GM23338 (cell line): ENCODE data around the gene FBXW4. TPM values are rescaled to one million over a fixed set of nuclear protein-coding genes. Genes with fewer than 3 reads are reported as not detected.

Source experiments
- ATAC-seq: fragments of 200-7000 bp; cut with Tn5 transposase; 3 replicates; pipeline ENCODE4 v1.9.1; 2020
- DNase-seq: peaks from one replicate; pipeline ENCODE4 v3.0.0-alpha.2; 2015; ENCODE audit warnings: low spot score
- H2AFZ ChIP-seq: fragments of 200-600 bp; sonication (generic); 2 replicates; pipeline ENCODE4 v1.8.0; 2016; ENCODE audit warnings: antibody characterized with exemption, mild to moderate bottlenecking, moderate library complexity
- H3F3A ChIP-seq: fragments of 200-600 bp; sonication (generic); replicated peaks from 2 replicates; pipeline ENCODE4 v1.8.0; 2017; ENCODE audit warnings: antibody characterized with exemption, mixed run types, low read depth
- H3K27ac ChIP-seq: fragments of 200-600 bp; sonication (generic); 2 replicates; pipeline ENCODE4 v1.6.1; 2016; ENCODE audit warnings: low read depth
- H3K27me3 ChIP-seq: fragments of 200-600 bp; sonication (generic); 2 replicates; pipeline ENCODE4 v1.8.0; 2016; ENCODE audit warnings: mild to moderate bottlenecking, mixed run types, moderate library complexity; ENCODE audit not compliant: insufficient read depth
- H3K36me3 ChIP-seq: fragments of 200-600 bp; sonication (generic); 2 replicates; pipeline ENCODE4 v1.8.0; 2016; ENCODE audit warnings: mild to moderate bottlenecking; ENCODE audit not compliant: insufficient read depth
- H3K4me1 ChIP-seq: fragments of 200-600 bp; sonication (generic); 2 replicates; pipeline ENCODE4 v1.8.0; 2016; ENCODE audit warnings: mild to moderate bottlenecking, moderate library complexity; ENCODE audit not compliant: insufficient read depth
- H3K4me2 ChIP-seq: fragments of 200-600 bp; sonication (generic); 2 replicates; pipeline ENCODE4 v1.7.1; 2017; ENCODE audit warnings: mixed run types
- H3K4me3 ChIP-seq: fragments of 200-600 bp; sonication (generic); 2 replicates; pipeline ENCODE4 v1.6.1; 2016; ENCODE audit warnings: mixed run types
- H3K79me2 ChIP-seq: fragments of 200-600 bp; sonication (generic); replicated peaks from 2 replicates; pipeline ENCODE4 v1.8.0; 2017; ENCODE audit warnings: mild to moderate bottlenecking; ENCODE audit not compliant: insufficient read depth
- H3K9me2 ChIP-seq: fragments of 200-600 bp; sonication (generic); 2 replicates; pipeline ENCODE4 v1.8.0; 2017; ENCODE audit not compliant: insufficient read depth
- H4K20me1 ChIP-seq: fragments of 200-600 bp; sonication (generic); replicated peaks from 2 replicates; pipeline ENCODE4 v1.8.0; 2017; ENCODE audit warnings: mild to moderate bottlenecking; ENCODE audit not compliant: insufficient read depth
- H3K27ac Mint-ChIP-seq: 2 replicates; pipeline ENCODE4 v1.8.0; 2020; ENCODE audit warnings: inconsistent platforms, mild to moderate bottlenecking, moderate library complexity, mixed read lengths
- H3K27me3 Mint-ChIP-seq: 3 replicates; pipeline ENCODE4 v1.8.0; 2022; ENCODE audit warnings: low read depth, mild to moderate bottlenecking, moderate library complexity, mixed read lengths, inconsistent platforms; ENCODE audit not compliant: insufficient read depth, poor library complexity
- H3K36me3 Mint-ChIP-seq: 3 replicates; pipeline ENCODE4 v1.8.0; 2021; ENCODE audit warnings: low read depth, mild to moderate bottlenecking, inconsistent platforms, moderate library complexity, mixed read lengths
- H3K4me1 Mint-ChIP-seq: 3 replicates; pipeline ENCODE4 v1.8.0; 2020; ENCODE audit warnings: mild to moderate bottlenecking, inconsistent platforms, mixed read lengths
- H3K4me3 Mint-ChIP-seq: 3 replicates; pipeline ENCODE4 v1.8.0; 2021; ENCODE audit warnings: moderate library complexity, mild to moderate bottlenecking, inconsistent platforms, mixed read lengths
- H3K9me3 Mint-ChIP-seq: 3 replicates; pipeline ENCODE4 v1.8.0; 2020; ENCODE audit warnings: moderate library complexity, mild to moderate bottlenecking, inconsistent platforms, mixed read lengths
- CREB1 ChIP-seq: fragments of 250-450 bp; sonication (Bioruptor Pico); IDR thresholded peaks from 2 replicates; pipeline ENCODE4 v1.5.0; 2020; ENCODE audit warnings: low read depth, mild to moderate bottlenecking, moderate library complexity
- CTCF ChIP-seq, 2 experiments: fragments of 200-600 bp in 1 of 2; sonication (generic) in 1 of 2; conservative IDR thresholded peaks; 2 replicates each; pipeline versions ENCODE4 v1.5.1 to v1.6.1; 2016 to 2017; ENCODE audit warnings: antibody characterized with exemption in 2 of 2, low read depth in 2 of 2, mild to moderate bottlenecking in 2 of 2, moderate library complexity in 1 of 2
- ETS1 ChIP-seq: IDR thresholded peaks from 2 replicates; pipeline ENCODE4 v1.6.1; 2016; ENCODE audit warnings: antibody characterized with exemption
- EZH2 ChIP-seq: fragments of 200-600 bp; sonication (generic); IDR thresholded peaks from one replicate; pipeline ENCODE4 v1.8.0; 2017; ENCODE audit warnings: antibody characterized with exemption, mild to moderate bottlenecking, low read depth; ENCODE audit not compliant: unreplicated experiment
- EZH2phosphoT487 ChIP-seq: fragments of 200-600 bp; sonication (generic); IDR thresholded peaks from one replicate; pipeline ENCODE4 v1.8.1; 2018; ENCODE audit warnings: antibody characterized with exemption; ENCODE audit not compliant: unreplicated experiment
- ZNF462 ChIP-seq: fragments of 250-450 bp; sonication (Bioruptor Pico); IDR thresholded peaks from 2 replicates; pipeline ENCODE4 v1.5.0; 2020; ENCODE audit warnings: mild to moderate bottlenecking, moderate library complexity
- polyA plus RNA-seq: library from polyadenylated mRNA; unstranded; fragments of >200 nt; fragmentation: Nextera tagmentation; extraction: Ambion mirVana; gene quantifications from 2 replicates; pipeline ENCODE4 v1.2.1, GENCODE V29; 2016
- total RNA-seq: library from RNA; depleted of rRNA; stranded (reverse); fragments of >200 nt; shearing (Covaris generic); gene quantifications from 2 replicates; pipeline ENCODE4 v1.2.3, GENCODE V29; 2014

The FBXW4 gene
- total and polyA plus RNA-seq, 2 experiments from 2014 or later: 8.0 to 18.6 TPM

GRCh38 chr10:101653536-101653935 lies 41.4 kb downstream of the FBXW4 start:
- no peak overlapping the region for H3K4me3 Mint-ChIP-seq
- no peak overlapping the region for H3K4me3 ChIP-seq
- H2AFZ ChIP-seq: no peak overlapping the region
- peaks cover 6% of the 10 kb centered on the region; the same call in 1 of the 3 replicates for H3K36me3 Mint-ChIP-seq
- H3K27ac ChIP-seq: no peak overlapping the region
- no peaks in the 10 kb centered on the region for H3F3A ChIP-seq
- H3K4me1 ChIP-seq: peaks cover 20% of the 10 kb centered on the region
- H4K20me1 ChIP-seq: no peaks in the 10 kb centered on the region
- no peaks in the 10 kb centered on the region for H3K36me3 ChIP-seq
- H3K4me2 ChIP-seq: no peak overlapping the region
- H3K9me2 ChIP-seq: no peaks in the 10 kb centered on the region
- peaks cover 10% of the 10 kb centered on the region for H3K4me1 Mint-ChIP-seq
- no peak overlapping the region for H3K27ac Mint-ChIP-seq
- no peaks in the 10 kb centered on the region for H3K79me2 ChIP-seq
- ATAC-seq (no peak), DNase-seq (no peak)
- H3K9me3 Mint-ChIP-seq: no peaks in the 10 kb centered on the region
- no peaks in the 10 kb centered on the region for H3K27me3 ChIP-seq
- H3K27me3 Mint-ChIP-seq: peaks cover 2% of the 10 kb centered on the region
- TF ChIP-seq EZH2: no peak
- no peak for TF ChIP-seq EZH2phosphoT487
- no peak for TF ChIP-seq ETS1
- no peak for TF ChIP-seq CTCF (conservative IDR thresholded peaks at IDR 0.05; ENCODE audit: low read depth in 2 of 2)
- no peak for TF ChIP-seq CREB1 (CRISPR knock-in tag)
- TF ChIP-seq ZNF462 (CRISPR knock-in tag): no peak
